NB4 (cell line): ENCODE results near the gene SV2B.

Source experiments
- CTCF ChIP-seq: IDR thresholded peaks from one replicate; pipeline ENCODE4 v1.5.1; 2012; ENCODE audit warnings: low read depth, low read length
- POLR2A ChIP-seq: IDR thresholded peaks from 2 replicates; pipeline ENCODE4 v1.6.1; 2011; ENCODE audit warnings: mild to moderate bottlenecking; ENCODE audit not compliant: insufficient read length; ENCODE audit errors: extremely low read depth

GRCh38 chr15:91073077-91073476 lies 27.0 kb upstream of the SV2B start:
- TF ChIP-seq CTCF: no peak
- no peak for TF ChIP-seq POLR2A
